ENCODE measurements around the gene EID2.
A peak's percentile ranks its signal among the peaks of the same experiment; 100 is the strongest.

The EID2 gene

DNA sequence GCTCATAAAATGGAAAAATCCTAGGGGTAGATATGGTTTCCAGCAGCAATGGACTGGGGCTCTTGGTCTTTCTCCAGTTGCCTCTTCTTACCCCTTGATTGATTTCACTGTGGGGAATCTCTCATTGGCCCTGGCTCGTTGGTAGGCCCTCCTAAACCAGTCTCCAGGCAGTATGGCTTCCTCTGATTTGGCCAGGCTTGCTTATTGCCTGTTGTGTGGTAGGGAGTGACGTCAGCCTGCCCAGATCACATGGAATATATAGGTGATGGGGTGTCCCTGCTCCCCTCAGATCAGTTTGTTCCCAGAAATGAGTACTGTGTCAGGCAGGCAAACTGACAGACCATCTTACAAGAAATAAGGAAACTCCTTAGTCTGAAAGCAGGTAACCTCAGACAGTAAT lies 30.7 kb downstream of the EID2 start:
- no peak for DNase-seq
- in situ Hi-C loops (cut with HindIII; ENCODE audit: low pct_ligation_motif_present, low pct_unique_long_range_greater_than_20kb, low sequenced_read_pairs) = no loop called here

DNA sequence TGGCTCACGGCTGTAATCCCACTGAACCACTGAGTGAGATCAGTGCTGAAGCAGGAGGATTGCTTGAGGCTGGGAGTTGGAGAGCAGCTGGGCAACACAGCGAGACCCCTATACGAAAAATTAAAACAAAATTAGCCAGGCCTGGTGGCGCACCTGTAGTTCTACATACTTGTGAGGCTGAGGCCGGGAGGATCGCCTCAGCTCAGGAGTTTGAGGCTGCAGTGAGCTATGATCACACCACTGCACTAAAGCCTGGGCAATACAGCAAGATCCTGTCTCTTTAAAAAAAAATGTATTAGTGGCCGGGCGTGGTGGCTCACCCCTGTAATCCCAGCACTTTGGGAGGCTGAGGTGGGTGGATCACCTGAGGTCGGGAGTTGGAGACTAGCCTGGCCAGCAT lies 31.3 kb downstream of the EID2 start:
- in situ Hi-C loops (cut with HindIII; ENCODE audit: low pct_ligation_motif_present, low pct_unique_long_range_greater_than_20kb, low sequenced_read_pairs) = no loop called here
- no peak for DNase-seq

DNA sequence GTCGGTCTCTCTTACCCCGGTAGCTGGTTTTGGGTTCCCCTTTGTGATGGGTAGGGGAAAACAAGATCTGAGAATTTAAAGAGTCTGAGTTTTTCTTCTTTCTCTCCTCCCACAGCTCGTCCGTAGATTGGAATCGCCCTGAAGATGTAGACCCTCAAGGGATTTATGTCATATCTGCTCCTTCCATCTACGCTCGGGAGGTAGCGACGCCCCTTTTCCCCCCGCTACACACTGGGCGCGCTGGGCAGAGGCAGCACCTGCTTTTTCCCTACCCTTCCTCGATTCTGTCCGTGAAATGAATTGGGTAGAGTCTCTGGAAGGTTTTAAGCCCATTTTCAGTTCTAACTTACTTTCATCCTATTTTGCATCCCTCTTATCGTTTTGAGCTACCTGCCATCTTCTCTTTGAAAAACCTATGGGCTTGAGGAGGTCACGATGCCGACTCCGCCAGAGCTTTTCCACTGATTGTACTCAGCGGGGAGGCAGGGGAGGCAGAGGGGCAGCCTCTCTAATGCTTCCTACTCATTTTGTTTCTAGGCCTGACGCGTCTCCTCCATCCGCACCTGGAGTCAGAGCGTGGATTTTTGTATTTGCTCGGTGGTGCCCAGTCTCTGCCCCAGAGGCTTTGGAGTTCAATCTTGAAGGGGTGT lies 32.1 kb downstream of the EID2 start:
- in situ Hi-C loops (cut with HindIII; ENCODE audit: low pct_ligation_motif_present, low pct_unique_long_range_greater_than_20kb, low sequenced_read_pairs) = no loop called here
- DNase-seq = no peak

DNA sequence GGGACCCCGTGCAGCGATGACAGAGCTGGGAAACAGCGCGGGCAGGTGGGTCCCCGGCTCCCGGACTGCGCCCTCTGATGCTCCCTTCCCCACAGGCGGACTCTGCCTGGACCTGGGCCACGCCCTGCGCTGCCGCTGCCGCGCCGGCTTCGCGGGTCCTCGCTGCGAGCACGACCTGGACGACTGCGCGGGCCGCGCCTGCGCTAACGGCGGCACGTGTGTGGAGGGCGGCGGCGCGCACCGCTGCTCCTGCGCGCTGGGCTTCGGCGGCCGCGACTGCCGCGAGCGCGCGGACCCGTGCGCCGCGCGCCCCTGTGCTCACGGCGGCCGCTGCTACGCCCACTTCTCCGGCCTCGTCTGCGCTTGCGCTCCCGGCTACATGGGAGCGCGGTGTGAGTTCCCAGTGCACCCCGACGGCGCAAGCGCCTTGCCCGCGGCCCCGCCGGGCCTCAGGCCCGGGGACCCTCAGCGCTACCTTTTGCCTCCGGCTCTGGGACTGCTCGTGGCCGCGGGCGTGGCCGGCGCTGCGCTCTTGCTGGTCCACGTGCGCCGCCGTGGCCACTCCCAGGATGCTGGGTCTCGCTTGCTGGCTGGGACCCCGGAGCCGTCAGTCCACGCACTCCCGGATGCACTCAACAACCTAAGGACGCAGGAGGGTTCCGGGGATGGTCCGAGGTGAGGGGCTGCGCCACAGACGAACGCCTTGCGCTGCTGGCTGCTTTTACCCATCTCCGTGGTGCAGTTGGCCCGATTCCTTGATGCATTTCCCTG lies 32.8 kb downstream of the EID2 start:
- peak; percentile 70 for DNase-seq
- in situ Hi-C loops (cut with HindIII; ENCODE audit: low pct_ligation_motif_present, low pct_unique_long_range_greater_than_20kb, low sequenced_read_pairs) = no loop called here

DNA sequence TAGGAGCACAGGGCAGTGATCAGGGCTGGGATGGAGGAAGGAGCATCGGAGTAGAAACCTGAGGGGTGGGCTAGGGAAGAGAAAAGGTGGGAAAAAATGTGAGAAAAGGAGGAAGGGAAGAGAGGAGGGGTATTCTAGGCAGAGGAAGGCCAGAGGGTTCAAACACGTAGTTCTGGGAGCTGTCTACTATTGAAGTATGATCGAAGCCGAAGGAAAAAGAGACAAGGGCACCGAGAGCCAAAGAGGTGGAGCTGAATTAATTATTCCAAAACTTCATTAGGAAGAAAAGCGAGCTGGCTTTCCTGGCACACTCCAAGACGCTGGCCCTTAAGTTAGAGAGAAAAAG lies 33.4 kb downstream of the EID2 start:
- DNase-seq = no peak
- in situ Hi-C loops (cut with HindIII; ENCODE audit: low pct_ligation_motif_present, low pct_unique_long_range_greater_than_20kb, low sequenced_read_pairs) = no loop called here

DNA sequence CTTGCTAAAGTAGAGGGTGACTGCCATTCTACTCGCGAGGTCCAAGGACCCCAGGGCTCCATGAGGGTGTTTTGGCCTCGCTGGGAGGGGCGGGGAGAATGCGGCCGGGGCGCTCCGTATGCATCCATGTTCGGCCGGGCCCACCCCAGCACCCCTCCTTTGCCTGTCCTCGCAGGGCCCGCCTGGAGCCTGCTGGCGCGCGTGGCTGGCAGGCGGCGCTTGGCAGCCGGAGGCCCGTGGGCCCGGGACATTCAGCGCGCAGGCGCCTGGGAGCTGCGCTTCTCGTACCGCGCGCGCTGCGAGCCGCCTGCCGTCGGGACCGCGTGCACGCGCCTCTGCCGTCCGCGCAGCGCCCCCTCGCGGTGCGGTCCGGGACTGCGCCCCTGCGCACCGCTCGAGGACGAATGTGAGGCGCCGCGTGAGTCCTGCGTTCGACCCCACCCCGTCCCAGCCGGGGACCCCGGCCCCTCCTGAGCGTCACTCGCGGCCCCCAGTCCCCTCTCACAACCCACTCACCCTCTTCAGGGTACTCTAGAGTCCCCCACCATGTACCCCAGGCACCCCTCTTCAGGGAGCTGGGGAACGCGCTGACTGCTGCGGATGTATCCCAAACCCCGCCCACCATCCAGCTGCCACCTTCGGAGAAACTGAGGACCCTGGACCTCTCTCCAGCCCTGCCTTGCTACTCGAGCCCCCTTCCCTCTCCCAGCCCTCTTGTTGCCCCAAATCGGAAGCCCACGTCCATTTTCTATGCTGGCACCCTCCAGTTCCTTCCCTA lies 37.1 kb downstream of the EID2 start:
- DNase-seq = no peak
- in situ Hi-C loops (cut with HindIII; ENCODE audit: low pct_ligation_motif_present, low pct_unique_long_range_greater_than_20kb, low sequenced_read_pairs) = no loop called here

DNA sequence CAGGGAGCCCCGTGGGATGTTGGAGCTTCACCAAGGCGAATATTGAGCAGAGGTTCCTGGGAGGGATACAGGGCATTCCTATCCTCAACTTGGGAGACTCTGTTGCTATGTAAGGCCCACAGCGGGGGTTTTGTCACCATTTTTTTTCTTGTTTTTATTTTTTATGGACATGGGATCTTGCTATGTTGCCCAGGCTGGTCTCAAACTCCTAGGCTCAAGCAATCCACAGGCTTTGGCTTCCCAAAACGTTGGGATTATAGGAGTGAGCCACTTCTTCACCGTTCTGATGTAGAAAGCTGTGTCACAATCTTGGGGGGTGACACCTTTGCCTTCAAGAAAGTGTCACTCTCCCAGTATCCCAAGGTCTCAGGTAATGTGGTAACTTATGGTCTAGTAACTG lies 38.6 kb downstream of the EID2 start:
- no peak for DNase-seq
- in situ Hi-C loops (cut with HindIII; ENCODE audit: low pct_ligation_motif_present, low pct_unique_long_range_greater_than_20kb, low sequenced_read_pairs) = no loop called here

DNA sequence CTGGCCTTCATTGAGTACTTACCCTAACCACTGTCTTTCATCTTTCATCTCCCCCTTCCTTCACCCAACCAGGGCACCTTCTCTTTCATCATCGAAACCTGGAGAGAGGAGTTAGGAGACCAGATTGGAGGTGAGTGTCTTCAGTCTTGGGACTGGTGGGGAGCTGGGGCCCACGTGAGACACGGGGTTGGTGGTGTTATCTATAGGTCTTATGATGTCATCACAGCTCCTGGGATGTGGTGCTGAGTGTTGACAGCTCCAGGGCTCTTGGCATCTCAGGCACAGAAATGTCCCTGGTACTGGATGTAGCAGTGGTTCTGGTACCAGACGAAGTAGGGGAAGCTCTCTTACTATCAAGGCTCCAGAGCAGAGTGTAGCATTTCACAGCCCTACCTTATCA lies 39.4 kb downstream of the EID2 start:
- DNase-seq = no peak
- in situ Hi-C loops (cut with HindIII; ENCODE audit: low pct_ligation_motif_present, low pct_unique_long_range_greater_than_20kb, low sequenced_read_pairs) = no loop called here

DNA sequence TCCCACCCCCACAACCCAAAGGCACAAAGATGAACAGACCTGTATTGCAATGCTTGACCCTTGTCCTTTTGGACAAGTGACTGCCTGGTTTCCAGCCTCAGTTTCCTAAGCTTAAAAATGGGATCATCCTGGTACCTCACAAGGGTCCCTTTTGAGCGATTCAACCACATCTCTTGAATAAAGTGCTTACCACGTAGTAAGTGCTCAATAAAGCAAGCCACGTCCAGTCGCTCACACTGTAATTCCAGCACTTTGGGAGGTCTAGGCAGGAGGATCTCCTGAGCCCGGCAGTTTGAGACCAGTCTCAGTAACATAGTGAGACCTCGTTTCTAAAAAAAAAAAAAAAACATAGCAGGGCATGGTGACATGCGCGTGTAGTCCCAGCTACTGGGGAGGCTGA lies 40.0 kb downstream of the EID2 start:
- no peak for DNase-seq
- in situ Hi-C loops (cut with HindIII; ENCODE audit: low pct_ligation_motif_present, low pct_unique_long_range_greater_than_20kb, low sequenced_read_pairs) = no loop called here

DNA sequence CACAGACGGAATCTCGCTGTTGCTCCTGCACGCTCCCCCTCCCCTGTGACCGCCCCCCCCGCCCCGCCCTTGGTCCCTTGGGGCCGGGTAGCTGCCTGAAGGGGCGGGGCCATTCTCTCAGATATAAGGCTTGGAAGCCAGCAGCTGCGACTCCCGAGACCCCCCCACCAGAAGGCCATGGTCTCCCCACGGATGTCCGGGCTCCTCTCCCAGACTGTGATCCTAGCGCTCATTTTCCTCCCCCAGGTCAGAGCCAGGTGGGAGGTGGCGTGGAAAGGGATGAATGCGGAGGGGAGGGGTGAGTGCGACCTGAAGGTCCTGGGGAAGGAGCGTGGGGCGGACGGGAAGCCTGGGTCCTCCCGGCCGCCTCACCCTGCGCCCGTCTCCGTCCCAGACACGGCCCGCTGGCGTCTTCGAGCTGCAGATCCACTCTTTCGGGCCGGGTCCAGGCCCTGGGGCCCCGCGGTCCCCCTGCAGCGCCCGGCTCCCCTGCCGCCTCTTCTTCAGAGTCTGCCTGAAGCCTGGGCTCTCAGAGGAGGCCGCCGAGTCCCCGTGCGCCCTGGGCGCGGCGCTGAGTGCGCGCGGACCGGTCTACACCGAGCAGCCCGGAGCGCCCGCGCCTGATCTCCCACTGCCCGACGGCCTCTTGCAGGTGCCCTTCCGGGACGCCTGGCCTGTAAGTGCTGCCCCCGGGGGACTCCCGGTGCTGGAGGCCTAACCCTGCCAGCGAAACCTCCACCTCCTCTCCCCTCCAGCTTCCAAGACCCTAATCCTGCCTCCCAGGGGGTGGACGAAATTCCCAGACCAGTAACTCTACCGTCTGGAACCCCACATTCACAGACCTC lies 40.9 kb downstream of the EID2 start, which contains the start of gene DLL3:
TSS of gene DLL3 (plus strand) at position 150 of the 845 bp plus-strand sequence. CDS start at position 178, 28 bp downstream.
- in situ Hi-C loops (cut with HindIII; ENCODE audit: low pct_ligation_motif_present, low pct_unique_long_range_greater_than_20kb, low sequenced_read_pairs) = no loop called here
- DNase-seq = no peak

DNA sequence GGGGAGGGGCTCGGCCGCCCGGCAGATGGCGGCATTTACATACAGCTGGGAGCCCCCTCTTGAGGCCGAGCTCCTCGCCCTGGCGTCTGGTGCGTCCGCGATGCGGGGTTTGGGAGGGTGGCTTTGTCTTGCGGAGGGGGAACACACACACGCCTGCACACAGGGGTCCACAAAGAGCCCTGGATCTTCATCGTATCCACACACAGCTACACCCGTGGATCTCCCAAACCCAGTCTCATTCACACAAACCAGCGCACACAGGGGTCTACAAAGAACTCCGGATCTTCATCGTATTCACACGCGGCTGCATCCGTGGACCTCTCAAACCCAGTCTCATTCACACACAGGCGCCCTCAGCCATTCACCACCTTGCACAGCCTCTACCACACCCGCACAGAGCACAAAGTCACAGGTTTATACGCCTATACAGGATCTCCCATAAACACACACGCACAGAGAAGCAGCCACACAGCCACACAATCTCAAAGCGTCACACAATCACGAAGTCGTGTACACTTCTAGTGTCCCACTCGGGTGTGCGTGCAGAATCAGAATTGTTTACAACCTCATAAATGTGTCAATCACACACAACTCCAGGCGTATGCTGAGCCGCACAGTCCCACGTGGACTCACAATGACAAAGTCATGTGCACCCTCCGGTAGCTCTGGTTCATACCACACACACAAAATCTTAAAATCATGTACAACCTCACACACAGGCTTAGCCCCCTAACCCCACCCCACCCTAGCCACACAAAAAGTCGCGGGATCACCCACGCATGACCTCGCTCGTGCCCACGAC lies 41.8 kb downstream of the EID2 start:
- DNase-seq = peak; percentile 46
- in situ Hi-C loops (cut with HindIII; ENCODE audit: low pct_ligation_motif_present, low pct_unique_long_range_greater_than_20kb, low sequenced_read_pairs) = no loop called here

DNA sequence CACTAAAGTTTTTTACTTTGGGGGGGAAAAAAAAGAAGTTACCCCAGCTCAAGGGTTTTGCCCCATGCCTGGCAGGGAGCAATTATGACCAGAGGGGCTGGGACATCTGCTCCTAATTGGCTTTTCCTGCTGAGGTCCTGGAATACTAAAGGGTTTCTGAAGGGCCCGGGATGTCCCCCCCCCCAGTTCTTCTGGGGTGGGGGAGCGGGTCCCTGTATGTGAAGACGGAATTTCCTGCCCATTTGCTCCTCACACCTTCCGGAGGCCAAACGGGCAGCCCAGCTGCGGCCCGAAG lies 42.3 kb downstream of the EID2 start:
- in situ Hi-C loops (cut with HindIII; ENCODE audit: low pct_ligation_motif_present, low pct_unique_long_range_greater_than_20kb, low sequenced_read_pairs) = no loop called here
- no peak for DNase-seq

DNA sequence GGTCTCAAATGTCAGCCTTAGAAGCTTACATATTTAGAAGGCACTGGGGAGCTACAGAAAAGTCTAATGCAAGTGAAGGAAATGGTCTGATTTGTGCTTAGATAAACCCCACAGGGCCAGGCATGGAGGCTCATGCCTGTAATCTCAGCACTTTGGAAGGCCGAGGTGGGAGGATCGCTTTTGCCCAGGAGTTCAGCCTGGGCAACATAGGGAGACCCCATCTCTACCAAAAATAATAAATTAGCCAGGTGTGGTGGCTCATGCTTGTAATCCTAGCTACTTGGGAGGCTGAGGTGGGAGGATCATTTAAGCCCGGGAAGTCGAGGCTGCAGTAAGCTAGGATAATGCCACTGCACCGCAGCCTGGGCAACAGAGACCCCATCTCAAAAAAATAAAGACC lies 43.9 kb downstream of the EID2 start:
- in situ Hi-C loops (cut with HindIII; ENCODE audit: low pct_ligation_motif_present, low pct_unique_long_range_greater_than_20kb, low sequenced_read_pairs) = no loop called here
- DNase-seq = no peak

DNA sequence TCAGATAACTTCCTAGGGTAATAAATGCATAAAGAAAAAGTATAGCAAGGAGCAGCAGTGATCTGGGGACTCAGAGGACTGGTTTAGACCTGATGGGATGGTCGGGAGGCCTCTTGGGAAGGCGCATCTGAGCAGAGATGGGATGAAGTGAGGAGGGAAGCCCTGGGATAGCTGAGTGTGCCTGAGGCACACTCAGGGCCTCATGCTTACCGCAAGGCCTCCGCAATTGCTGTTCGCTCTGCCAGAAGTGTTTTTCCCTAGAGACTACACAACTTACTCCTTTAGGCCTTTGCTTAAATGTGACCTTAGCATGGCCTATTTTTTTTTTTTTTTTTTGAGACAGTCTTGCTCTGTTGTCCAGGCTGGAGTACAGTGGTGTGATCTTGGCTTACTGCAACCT lies 45.3 kb downstream of the EID2 start:
- in situ Hi-C loops (cut with HindIII; ENCODE audit: low pct_ligation_motif_present, low pct_unique_long_range_greater_than_20kb, low sequenced_read_pairs) = no loop called here
- no peak for DNase-seq

DNA sequence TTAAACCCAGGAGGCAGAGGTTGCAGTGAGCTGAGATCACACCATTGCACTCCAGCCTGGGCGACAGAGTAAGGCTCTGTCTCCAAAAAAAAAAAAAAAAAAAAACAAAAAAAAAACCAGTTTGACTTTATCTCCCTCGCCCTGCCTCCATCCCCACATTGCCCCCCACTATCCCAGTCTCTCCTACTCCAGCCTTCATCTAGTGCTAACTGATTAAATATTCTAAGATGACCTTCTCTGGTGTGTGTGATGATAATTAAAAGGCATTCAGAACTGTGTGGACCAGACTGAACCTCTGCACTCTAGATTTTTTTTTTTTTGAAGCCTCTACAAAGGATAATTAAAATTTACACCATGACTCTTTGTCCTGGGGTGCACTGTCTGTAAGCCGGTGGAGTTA lies 47.2 kb downstream of the EID2 start:
- in situ Hi-C loops (cut with HindIII; ENCODE audit: low pct_ligation_motif_present, low pct_unique_long_range_greater_than_20kb, low sequenced_read_pairs) = no loop called here

DNA sequence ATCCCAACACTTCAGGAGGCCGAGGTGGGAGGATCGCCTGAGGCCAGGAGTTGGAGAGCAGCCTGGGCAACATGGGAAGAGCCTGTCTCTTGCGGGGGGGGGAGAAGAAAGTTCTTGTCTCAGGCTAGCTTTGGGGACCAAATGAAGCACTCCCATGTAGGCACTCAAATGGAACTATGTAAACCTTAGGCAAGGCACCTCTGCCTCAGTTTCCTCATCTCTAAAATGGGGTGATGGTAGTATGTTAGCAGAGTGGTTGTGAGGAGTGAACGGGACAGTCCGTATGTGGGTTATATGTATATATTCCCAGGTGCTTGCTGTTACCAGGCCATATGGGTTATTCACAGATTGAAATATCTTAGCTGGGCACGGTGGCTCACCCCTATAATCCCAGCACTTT lies 47.7 kb downstream of the EID2 start:
- DNase-seq = no peak
- in situ Hi-C loops (cut with HindIII; ENCODE audit: low pct_ligation_motif_present, low pct_unique_long_range_greater_than_20kb, low sequenced_read_pairs) = no loop called here

More for the DNA sequence above, 47.2 kb downstream of the EID2 start:
- no peak for DNase-seq

DNA sequence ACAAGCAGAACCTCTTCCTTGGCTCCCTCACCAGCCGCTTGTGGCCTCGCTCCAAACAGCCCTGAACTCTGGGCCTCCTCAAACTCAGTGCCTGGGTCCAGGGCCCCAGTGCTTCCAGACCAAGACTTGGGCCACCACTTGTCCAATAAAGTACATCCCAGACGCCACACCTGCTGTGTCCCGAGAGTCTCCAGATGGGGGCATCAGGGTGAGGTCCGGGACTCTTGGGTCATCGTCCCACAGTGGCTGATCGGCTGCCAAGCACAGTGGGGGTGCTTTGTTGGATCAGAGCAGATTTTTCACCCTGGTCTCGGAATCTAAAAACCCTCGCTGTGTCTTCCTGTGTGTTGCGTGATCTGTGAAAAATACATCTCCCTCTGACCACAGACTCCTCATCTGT lies 50.2 kb downstream of the EID2 start:
- DNase-seq = no peak
- in situ Hi-C loops (cut with HindIII; ENCODE audit: low pct_ligation_motif_present, low pct_unique_long_range_greater_than_20kb, low sequenced_read_pairs) = no loop called here

All from ACHN (cell line).